ENCODE measurements around the gene ERN2. TPM values are rescaled to one million over a fixed set of nuclear protein-coding genes. Genes with fewer than 3 reads are reported as not detected.

Gene ERN2
- total and polyA plus RNA-seq, 9 donors, result 0.24 to 0.26 TPM; not detected in 7

DNA sequence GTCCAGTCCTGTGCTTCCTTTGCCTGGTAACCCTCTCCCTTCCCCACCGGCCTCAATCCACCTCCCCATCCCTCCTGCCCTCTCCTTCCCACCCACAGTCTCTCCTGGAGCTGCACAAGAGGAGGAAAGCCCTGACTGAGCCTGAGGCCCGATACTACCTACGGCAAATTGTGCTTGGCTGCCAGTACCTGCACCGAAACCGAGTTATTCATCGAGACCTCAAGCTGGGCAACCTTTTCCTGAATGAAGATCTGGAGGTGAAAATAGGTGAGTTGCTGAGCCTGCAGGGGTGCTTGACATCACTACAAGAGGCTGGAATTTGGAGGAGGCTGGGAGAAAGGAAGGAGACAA is 33.1 kb downstream of the ERN2 start:
- no peak overlapping the region for H3K27ac ChIP-seq
- no peak overlapping the region for H3K4me3 ChIP-seq
- intact Hi-C loops (cut with DNase I), result no loop called here
- H3K4me1 ChIP-seq (ENCODE audit: insufficient read depth), result peaks cover 3% of the 10 kb centered on the region
- WGBS, 3 donors, result 40 to 47% (median 43%) methylated on average over 6 of the region's 6 CpGs
- no peaks in the 10 kb centered on the region for H3K36me3 ChIP-seq
- no peak for DNase-seq
- H3K9me3 ChIP-seq, result no peaks in the 10 kb centered on the region
- H3K27me3 ChIP-seq, result no peaks in the 10 kb centered on the region
- TF ChIP-seq EP300 (IDR thresholded peaks at IDR 0.05), result no peak
- TF ChIP-seq, protein P1, sequence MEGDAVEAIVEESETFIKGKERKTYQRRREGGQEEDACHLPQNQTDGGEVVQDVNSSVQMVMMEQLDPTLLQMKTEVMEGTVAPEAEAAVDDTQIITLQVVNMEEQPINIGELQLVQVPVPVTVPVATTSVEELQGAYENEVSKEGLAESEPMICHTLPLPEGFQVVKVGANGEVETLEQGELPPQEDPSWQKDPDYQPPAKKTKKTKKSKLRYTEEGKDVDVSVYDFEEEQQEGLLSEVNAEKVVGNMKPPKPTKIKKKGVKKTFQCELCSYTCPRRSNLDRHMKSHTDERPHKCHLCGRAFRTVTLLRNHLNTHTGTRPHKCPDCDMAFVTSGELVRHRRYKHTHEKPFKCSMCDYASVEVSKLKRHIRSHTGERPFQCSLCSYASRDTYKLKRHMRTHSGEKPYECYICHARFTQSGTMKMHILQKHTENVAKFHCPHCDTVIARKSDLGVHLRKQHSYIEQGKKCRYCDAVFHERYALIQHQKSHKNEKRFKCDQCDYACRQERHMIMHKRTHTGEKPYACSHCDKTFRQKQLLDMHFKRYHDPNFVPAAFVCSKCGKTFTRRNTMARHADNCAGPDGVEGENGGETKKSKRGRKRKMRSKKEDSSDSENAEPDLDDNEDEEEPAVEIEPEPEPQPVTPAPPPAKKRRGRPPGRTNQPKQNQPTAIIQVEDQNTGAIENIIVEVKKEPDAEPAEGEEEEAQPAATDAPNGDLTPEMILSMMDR (IDR thresholded peaks at IDR 0.05), result no peak
- TF ChIP-seq POLR2A (IDR thresholded peaks at IDR 0.05), result no peak

DNA sequence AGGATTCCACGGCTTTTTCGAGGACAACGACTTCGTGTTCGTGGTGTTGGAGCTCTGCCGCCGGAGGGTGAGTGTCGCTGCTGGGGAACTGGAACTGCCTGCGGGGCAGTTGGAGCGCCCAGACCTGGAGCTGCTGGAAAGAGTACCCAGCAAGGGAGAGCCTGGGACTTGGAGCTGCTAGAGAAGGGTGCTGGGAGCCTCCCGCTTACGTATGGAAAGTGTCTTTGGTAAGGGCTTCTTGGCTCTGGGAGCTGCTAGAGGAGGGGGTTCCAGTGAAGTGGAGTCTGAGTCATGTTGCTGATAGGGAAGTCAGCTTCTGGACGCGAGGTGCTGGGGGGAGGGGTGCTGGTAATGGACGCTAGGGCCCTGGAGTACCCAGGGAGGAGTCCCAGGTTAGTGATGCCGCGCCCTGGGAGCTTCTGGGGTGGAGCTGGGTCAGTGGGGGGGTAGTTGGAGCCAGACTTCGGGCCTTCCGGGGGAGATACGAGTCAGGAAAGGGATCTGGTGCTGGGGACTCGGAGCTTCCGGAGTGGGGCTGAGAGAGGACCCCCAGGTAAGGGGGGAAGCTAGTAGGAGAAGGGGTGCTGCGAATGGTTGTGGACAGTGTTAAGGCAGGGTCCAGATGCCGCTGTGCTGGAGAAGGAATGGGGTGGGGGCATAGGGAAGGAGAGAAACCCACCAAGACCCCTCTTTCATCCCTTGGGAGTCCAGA is 33.6 kb downstream of the ERN2 start:
- Histone ChIP-seq H3K4me1 (ENCODE audit: insufficient read depth) (peaks cover 3% of the 10 kb centered on the region), H3K9me3 (no peaks in the 10 kb centered on the region), H3K36me3 (no peaks in the 10 kb centered on the region), H3K4me3 (peak overlapping the region; percentile 44), H3K27ac (no peak overlapping the region), H3K27me3 (no peaks in the 10 kb centered on the region)
- intact Hi-C loops (cut with DNase I), result no loop called here
- 9 to 11% (median 11%) methylated on average over 24 of the region's 24 CpGs for WGBS, 3 donors
- no peak for TF ChIP-seq EP300 (IDR thresholded peaks at IDR 0.05)
- TF ChIP-seq, protein P1 (IDR thresholded peaks at IDR 0.05), result no peak
- DNase-seq, result no peak

DNA sequence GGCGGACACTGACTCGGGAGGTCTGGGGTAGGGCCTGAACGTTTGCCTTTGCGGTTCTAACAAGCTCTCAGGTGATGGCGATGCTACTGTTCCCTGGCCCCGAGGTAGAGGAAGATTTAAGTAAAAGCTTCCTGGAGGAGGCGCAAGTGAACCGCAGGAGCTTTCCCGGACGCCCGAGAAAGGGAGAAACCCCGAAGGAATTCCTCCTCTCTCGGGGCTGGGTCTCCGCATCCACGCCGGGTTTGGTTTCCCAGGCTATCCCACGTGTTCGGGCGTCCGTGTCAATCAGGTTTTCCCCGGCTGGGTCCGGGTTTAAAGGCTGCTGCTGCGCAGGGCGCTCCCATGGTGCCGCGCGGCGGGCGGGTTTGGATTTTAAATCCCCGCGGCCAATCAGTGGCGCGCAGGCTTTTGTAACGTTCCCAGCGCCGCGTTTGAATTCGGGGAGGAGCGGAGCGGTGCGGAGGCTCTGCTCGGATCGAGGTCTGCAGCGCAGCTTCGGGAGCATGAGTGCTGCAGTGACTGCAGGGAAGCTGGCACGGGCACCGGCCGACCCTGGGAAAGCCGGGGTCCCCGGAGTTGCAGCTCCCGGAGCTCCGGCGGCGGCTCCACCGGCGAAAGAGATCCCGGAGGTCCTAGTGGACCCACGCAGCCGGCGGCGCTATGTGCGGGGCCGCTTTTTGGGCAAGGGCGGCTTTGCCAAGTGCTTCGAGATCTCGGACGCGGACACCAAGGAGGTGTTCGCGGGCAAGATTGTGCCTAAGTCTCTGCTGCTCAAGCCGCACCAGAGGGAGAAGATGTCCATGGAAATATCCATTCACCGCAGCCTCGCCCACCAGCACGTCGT is 34.4 kb downstream of the ERN2 start, which contains the start of gene PLK1:
TSS of gene PLK1 (plus strand) at position 460 of the 844 bp plus-strand sequence. CDS start at position 504, 44 bp downstream.
- Histone ChIP-seq H3K4me3 (peak within 1 kb of the TSS; percentile 44), H3K27ac (no peak within 1 kb of the TSS), H3K36me3 (no peaks in the 10 kb centered on the region), H3K27me3 (no peaks in the 10 kb centered on the region), H3K9me3 (no peaks in the 10 kb centered on the region), H3K4me1 (ENCODE audit: insufficient read depth) (peaks cover 3% of the 10 kb centered on the region)
- intact Hi-C loops (cut with DNase I), result no loop called here
- 1% methylated on average over 52 to 75 of the region's 75 CpGs for WGBS, 3 donors
- TF ChIP-seq POLR2A (IDR thresholded peaks at IDR 0.05) (no peak), EP300 (IDR thresholded peaks at IDR 0.05) (no peak)
- TF ChIP-seq, protein P1 (IDR thresholded peaks at IDR 0.05), result no peak
- peak; percentile 35 to 77 (median 54) for DNase-seq

DNA sequence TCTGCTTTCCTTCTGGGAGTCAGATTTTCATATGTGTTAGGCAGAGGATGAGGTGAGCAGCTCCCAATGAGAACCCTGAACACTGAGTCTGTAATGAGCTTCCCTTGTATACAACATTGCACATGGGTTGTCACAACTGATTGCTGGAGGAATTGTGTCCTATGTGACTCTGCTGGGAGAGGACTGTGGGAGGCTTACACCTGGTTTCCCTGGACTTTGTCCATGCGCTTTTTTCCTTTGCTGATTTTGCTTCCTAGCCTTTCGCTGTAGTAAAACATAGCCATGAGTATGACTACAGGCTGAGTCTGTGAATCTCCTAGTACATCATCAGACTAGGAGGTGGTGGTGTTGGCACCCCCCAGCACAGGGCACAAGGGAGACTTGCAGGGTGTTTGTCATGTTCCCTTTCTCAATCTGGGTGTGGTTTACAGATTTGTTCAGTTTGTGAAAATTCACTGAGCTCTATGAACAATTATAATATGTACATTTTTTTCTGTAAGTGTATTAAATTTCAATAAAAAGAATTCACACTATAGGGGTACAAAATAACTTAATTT is 36.0 kb downstream of the ERN2 start:
- WGBS, 3 donors, result 96 to 97% (median 96%) methylated on average over 2 of the region's 2 CpGs
- no peak for DNase-seq
- Histone ChIP-seq H3K27ac (no peak overlapping the region), H3K27me3 (no peaks in the 10 kb centered on the region), H3K36me3 (no peaks in the 10 kb centered on the region), H3K9me3 (no peaks in the 10 kb centered on the region), H3K4me3 (no peak overlapping the region), H3K4me1 (ENCODE audit: insufficient read depth) (peaks cover 3% of the 10 kb centered on the region)
- intact Hi-C loops (cut with DNase I), result no loop called here
- TF ChIP-seq, protein P1 (IDR thresholded peaks at IDR 0.05), result no peak
- TF ChIP-seq POLR2A (IDR thresholded peaks at IDR 0.05) (no peak), EP300 (IDR thresholded peaks at IDR 0.05) (no peak)
